Activated CD4-positive, alpha-beta memory T cell treated with anti-CD3 and anti-CD28 coated beads for 36 hours (primary cell): ENCODE data around the gene USP43. TPM values are rescaled to one million over a fixed set of nuclear protein-coding genes. Genes with fewer than 3 reads are reported as not detected.

Experiments used
- CTCF ChIA-PET: fragments of 350-600 bp; sonication (Branson Sonifier 250); formaldehyde crosslinking; loops from one replicate; lab custom pipeline; 2021; ENCODE audit warnings: antibody characterized with exemption, inconsistent platforms; lab: Charles Lee
- POLR2A ChIA-PET: fragments of 350-600 bp; sonication (Branson Sonifier 250); formaldehyde crosslinking; loops from one replicate; lab custom pipeline; 2021; ENCODE audit warnings: antibody characterized with exemption; lab: Charles Lee
- DNase-seq: peaks from one replicate; pipeline ENCODE4 v3.0.0-alpha.2; 2020
- H3K27ac Mint-ChIP-seq: one replicate; pipeline ENCODE4 v1.8.0; 2021; ENCODE audit warnings: mixed read lengths
- H3K27me3 Mint-ChIP-seq: one replicate; pipeline ENCODE4 v1.8.0; 2021; ENCODE audit warnings: mixed read lengths
- H3K36me3 Mint-ChIP-seq: one replicate; pipeline ENCODE4 v1.8.0; 2021; ENCODE audit warnings: mixed read lengths
- H3K4me1 Mint-ChIP-seq: one replicate; pipeline ENCODE4 v1.8.0; 2021; ENCODE audit warnings: low read depth, mixed read lengths
- H3K4me3 Mint-ChIP-seq: one replicate; pipeline ENCODE4 v1.8.0; 2021; ENCODE audit warnings: mild to moderate bottlenecking, mixed read lengths
- H3K9me3 Mint-ChIP-seq: one replicate; pipeline ENCODE4 v1.8.0; 2021; ENCODE audit warnings: mixed read lengths
- intact Hi-C: fragments of 100-400 bp; cut with micrococcal nuclease; formaldehyde crosslinking; loops from one replicate; pipeline ENCODE4 v1.15.1; 2023
- total RNA-seq, 2 experiments: library from RNA; stranded (reverse); gene quantifications; one replicate each; pipeline ENCODE4 v1.2.3, GENCODE V29; 2021

USP43 gene
- total RNA-seq, 2 experiments from 2014 or later = 0.34 to 0.50 TPM

DNA sequence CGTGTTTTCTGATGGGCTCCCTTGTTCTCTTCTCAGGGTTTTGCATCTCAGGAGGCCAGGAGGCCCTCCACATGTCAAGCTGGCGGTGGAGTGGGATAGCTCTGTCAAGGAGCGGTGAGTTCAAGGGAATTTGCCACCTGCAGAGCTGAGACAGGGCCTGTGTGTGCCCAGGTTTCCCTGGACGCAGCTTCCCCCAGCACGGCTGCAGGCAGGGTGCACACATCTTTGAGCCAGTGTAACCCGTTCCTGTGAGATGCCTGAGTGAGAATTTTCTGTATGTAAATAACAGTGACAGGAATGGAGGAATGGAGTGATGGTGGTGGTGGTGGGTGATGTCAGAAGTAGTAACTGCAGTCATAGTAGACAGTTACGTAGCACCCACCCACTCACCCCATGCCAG lies 54.8 kb downstream of the USP43 start:
- Mint-ChIP-seq H3K4me1 (no peaks in the 10 kb centered on the region), H3K36me3 (no peaks in the 10 kb centered on the region), H3K27ac (no peak overlapping the region), H3K4me3 (no peak overlapping the region), H3K27me3 (peaks cover 5% of the 10 kb centered on the region), H3K9me3 (no peaks in the 10 kb centered on the region)
- POLR2A ChIA-PET = no interaction called here
- CTCF ChIA-PET = no interaction called here
- no peak for DNase-seq
- intact Hi-C loops = no loop called here

DNA sequence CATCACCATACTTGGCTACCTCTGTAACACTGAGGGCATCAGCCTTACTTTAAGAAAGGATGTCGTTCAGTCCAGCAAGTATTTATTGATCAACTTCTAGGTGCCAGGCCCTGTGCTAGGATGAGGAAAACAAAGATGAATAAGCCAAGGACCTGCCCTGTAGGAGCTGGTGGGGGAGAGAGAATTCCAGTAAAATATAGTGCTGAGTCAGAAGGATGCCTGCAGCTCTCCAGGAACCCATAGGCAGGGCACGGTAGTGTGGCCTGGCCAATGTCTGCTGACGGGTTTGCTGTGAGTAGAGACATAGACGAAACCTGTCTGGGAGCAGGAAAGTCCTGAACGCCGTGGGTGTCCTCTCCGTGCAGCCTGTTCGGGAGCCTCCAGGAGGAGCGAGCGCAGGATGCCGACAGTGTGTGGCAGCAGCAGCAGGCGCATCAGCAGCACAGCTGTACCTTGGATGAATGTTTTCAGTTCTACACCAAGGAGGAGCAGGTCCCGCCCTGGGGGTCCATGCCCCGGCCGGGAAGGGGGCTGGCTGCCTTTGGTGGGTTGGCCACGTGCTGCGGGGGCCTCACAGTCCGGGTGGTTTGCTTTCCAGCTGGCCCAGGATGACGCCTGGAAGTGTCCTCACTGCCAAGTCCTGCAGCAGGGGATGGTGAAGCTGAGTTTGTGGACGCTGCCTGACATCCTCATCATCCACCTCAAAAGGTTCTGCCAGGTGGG lies 55.6 kb downstream of the USP43 start:
- H3K27ac Mint-ChIP-seq = no peak overlapping the region
- intact Hi-C loops = no loop called here
- H3K36me3 Mint-ChIP-seq = no peaks in the 10 kb centered on the region
- no peak overlapping the region for H3K4me3 Mint-ChIP-seq
- no peaks in the 10 kb centered on the region for H3K9me3 Mint-ChIP-seq
- POLR2A ChIA-PET = no interaction called here
- CTCF ChIA-PET = no interaction called here
- peaks cover 2% of the 10 kb centered on the region for H3K27me3 Mint-ChIP-seq
- H3K4me1 Mint-ChIP-seq = no peaks in the 10 kb centered on the region
- no peak for DNase-seq

DNA sequence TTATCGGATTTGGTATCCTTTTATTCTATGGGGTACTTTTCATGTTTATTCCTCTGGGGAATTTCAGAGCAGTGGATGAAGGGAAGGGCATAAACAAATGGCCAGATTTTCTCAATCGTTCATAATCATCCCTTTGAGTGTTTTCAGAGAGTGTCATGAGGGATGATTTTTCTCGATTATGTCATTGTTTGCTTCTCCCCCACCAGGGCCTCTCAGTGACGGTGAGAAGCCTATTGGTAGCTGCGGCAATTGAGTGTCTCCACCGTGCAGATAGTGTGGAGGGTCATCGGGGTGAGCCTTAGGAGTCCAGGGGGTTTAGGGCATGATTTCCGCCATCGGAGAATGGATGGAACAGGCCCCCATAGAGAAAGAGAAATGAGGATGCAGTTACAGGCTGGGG lies 57.2 kb downstream of the USP43 start:
- POLR2A ChIA-PET = no interaction called here
- Mint-ChIP-seq H3K27me3 (peaks cover 1% of the 10 kb centered on the region), H3K9me3 (no peaks in the 10 kb centered on the region), H3K4me1 (no peaks in the 10 kb centered on the region), H3K36me3 (no peaks in the 10 kb centered on the region), H3K4me3 (no peak overlapping the region), H3K27ac (no peak overlapping the region)
- intact Hi-C loops = no loop called here
- no peak for DNase-seq
- CTCF ChIA-PET = interaction anchor here (0.7 kb wide), 1 partner anchor 125 kb away, joined by 3 read pairs; no protein-coding TSS in a partner anchor

DNA sequence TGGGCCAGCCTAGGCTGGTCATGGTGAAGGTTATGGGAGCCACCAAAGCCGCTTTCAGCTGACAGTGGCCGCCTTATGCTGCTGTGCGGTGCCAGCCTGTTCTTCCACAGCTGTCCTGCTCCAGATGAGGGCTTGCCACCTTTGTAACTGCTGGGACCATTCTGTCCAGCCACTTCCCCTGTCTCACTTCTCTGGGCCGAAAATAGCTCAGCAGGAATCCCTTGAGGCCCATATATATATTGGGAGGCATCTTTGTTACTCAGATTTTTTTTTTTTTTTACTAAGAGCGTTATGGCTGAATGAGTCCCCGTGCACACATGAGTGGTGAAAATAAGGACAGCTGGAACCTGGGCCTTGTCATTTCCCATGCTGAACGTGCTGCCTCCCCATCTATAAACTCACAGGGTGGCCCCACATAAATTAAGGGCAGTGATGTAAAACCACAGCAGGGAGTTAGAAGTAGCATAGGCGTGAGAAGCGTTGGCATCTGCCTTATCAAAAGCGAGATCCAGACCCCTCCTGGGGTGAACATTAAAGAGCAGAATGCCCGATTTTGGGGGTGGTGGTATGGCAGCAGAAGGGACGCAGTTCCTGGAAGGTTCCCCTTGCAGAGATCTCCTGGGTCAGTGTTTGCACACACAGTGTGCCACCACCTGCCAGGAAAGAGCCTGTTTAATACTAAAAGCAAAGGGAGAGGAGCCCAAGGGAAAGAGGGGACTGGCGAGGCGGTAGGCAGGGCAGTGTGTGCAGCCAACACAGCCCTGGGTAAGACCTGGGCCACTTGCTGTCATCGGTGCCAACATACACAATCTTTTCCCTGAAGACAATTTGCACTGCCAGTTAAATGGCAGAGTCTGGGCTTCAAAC lies 57.8 kb downstream of the USP43 start:
- Mint-ChIP-seq H3K27me3 (no peaks in the 10 kb centered on the region), H3K4me1 (no peaks in the 10 kb centered on the region), H3K36me3 (no peaks in the 10 kb centered on the region), H3K27ac (no peak overlapping the region), H3K4me3 (no peak overlapping the region), H3K9me3 (no peaks in the 10 kb centered on the region)
- intact Hi-C loops = no loop called here
- no peak for DNase-seq
- CTCF ChIA-PET = interaction anchor here (0.7 kb wide), 1 partner anchor 126 kb away, joined by 3 read pairs; no protein-coding TSS in a partner anchor
- POLR2A ChIA-PET = no interaction called here

DNA sequence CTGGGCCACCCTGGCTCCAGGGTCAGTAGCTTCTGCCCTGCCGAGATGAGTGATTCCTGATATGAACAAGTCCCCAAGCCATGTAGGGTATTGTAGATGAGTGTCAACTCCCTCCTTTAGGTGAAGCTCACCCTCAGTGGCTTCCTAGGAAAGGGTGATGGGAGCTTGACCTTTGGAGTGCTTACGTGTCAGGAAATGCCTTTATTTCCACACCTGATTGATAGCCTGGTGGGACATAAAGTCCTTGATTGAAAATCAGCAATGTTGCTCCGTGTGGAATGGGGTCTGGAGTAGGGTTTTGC lies 58.4 kb downstream of the USP43 start:
- no peak for DNase-seq
- CTCF ChIA-PET = no interaction called here
- Mint-ChIP-seq H3K36me3 (no peaks in the 10 kb centered on the region), H3K27me3 (no peaks in the 10 kb centered on the region), H3K4me3 (no peak overlapping the region), H3K4me1 (no peaks in the 10 kb centered on the region), H3K9me3 (no peaks in the 10 kb centered on the region), H3K27ac (no peak overlapping the region)
- POLR2A ChIA-PET = no interaction called here
- intact Hi-C loops = no loop called here

DNA sequence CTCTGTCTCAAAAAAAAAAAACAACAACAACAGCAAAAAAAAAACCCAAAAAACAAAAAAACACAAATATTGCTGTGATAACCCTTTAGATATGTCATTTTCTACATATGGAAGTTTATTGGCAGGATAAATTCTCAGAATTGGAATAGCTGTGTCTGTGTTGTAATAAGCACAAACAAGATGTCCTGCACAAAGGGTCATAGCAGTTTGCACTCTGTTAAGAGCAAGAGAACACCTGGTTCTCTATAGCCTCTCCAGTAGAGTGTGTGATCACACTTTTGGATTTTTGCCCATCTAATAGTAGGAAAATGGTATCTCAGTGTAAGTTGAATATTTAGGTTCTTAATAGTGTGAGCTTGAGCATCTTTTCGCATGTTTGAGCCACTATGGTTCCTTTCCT lies 60.4 kb downstream of the USP43 start:
- Mint-ChIP-seq H3K4me3 (no peak overlapping the region), H3K27me3 (no peaks in the 10 kb centered on the region), H3K4me1 (no peaks in the 10 kb centered on the region), H3K9me3 (no peaks in the 10 kb centered on the region), H3K27ac (no peak overlapping the region), H3K36me3 (no peaks in the 10 kb centered on the region)
- intact Hi-C loops = no loop called here
- no peak for DNase-seq
- ChIA-PET CTCF (no interaction called here), POLR2A (no interaction called here)

DNA sequence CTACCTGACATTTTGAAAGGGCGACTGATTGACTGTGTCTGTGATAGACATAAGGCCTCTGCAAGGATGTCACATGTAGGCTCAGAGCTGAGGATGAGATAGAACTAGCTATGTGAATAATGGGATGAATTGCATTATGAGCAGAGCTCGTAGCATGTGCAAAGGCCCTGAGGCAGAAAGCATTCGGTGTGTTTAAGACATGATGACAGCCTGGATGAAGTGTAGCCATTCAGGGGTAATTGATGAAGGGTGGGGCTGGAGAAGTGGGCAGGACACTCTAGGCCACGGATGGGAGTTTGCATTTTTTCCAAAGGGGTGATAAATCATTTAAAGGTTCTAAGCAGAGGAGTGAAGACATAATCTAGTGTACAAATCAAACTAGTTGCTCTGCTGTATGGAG lies 62.6 kb downstream of the USP43 start:
- H3K27me3 Mint-ChIP-seq = peaks cover 5% of the 10 kb centered on the region
- H3K9me3 Mint-ChIP-seq = no peaks in the 10 kb centered on the region
- no peak overlapping the region for H3K27ac Mint-ChIP-seq
- DNase-seq = no peak
- H3K36me3 Mint-ChIP-seq = no peaks in the 10 kb centered on the region
- no peaks in the 10 kb centered on the region for H3K4me1 Mint-ChIP-seq
- CTCF ChIA-PET = no interaction called here
- POLR2A ChIA-PET = no interaction called here
- intact Hi-C loops = no loop called here
- no peak overlapping the region for H3K4me3 Mint-ChIP-seq

DNA sequence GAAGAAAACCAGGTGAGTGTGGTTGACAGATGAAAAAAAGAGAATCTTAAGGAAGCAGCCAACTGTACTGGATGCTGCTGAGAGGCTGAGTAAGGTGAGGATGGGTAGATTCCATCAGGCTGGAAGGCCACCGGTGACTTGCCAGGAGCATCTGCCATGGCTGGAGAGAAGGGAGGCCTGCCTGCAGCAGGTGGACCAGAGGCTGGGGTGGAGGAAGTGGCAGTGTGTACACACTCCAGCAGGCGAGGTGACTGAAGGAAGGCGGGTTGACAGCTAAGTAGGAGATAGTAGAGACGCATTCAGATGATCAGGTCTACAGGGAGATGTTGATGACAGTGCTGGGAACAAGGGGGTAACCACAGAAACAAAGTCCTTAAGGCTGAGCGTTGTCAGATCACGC lies 69.5 kb downstream of the USP43 start:
- DNase-seq = no peak
- Mint-ChIP-seq H3K27me3 (peaks cover 5% of the 10 kb centered on the region), H3K4me1 (no peaks in the 10 kb centered on the region), H3K4me3 (no peak overlapping the region), H3K36me3 (no peaks in the 10 kb centered on the region), H3K9me3 (no peaks in the 10 kb centered on the region), H3K27ac (no peak overlapping the region)
- CTCF ChIA-PET = no interaction called here
- POLR2A ChIA-PET = no interaction called here
- intact Hi-C loops = no loop called here

DNA sequence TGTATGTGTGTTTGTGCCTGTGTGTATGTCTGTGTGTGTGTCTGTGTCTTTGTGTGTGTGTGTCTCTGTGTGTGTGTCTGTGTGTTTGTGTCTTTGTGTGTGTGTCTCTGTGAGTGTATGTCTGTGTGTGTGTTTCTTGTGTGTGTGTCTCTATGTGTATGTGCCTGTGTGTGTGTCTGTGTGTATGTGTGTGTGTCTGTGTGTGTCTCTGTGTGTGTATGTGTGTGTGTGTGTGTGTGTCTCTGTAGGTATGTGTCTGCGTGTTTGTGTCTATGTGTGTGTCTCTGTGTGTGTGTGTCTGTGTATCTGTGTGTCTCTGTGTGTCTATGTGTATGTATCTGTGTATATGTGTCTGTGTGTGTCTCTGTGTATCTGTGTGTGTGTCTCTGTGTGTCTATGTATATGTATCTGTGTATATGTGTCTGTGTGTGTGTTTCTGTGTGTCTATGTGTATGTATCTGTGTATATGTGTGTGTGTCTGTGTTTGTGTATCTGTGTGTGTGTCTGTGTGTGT lies 70.2 kb downstream of the USP43 start:
- peaks cover 5% of the 10 kb centered on the region for H3K27me3 Mint-ChIP-seq
- intact Hi-C loops = no loop called here
- CTCF ChIA-PET = no interaction called here
- H3K27ac Mint-ChIP-seq = no peak overlapping the region
- H3K9me3 Mint-ChIP-seq = no peaks in the 10 kb centered on the region
- H3K36me3 Mint-ChIP-seq = no peaks in the 10 kb centered on the region
- DNase-seq = no peak
- POLR2A ChIA-PET = no interaction called here
- no peaks in the 10 kb centered on the region for H3K4me1 Mint-ChIP-seq
- no peak overlapping the region for H3K4me3 Mint-ChIP-seq

DNA sequence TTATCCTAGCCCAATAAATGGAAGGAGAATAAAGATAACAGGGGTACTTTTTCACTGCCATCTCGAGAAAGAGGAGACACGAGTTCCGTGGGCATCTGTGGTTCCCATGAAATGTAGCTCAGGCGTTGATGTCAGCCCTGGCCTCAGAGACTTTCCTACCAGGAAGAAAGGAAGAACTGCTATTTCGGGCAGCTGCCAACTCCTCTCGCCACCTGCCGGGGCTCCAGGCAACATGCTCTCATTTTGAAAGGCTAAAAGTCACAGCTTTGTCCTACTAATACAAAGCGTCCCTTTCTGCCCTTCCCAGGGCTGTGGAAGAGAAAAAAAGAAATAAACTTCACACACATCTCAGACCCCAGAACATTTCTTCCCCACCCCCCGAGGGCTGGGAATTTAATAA lies 80.3 kb downstream of the USP43 start:
- peaks cover 7% of the 10 kb centered on the region for H3K27me3 Mint-ChIP-seq
- no peak overlapping the region for H3K27ac Mint-ChIP-seq
- intact Hi-C loops = no loop called here
- H3K9me3 Mint-ChIP-seq = no peaks in the 10 kb centered on the region
- H3K4me1 Mint-ChIP-seq = no peaks in the 10 kb centered on the region
- POLR2A ChIA-PET = no interaction called here
- no peak overlapping the region for H3K4me3 Mint-ChIP-seq
- no peak for DNase-seq
- CTCF ChIA-PET = interaction anchor here (0.6 to 1.4 kb wide), 3 partner anchors 32 to 76 kb away, joined by 3 to 9 read pairs (median 3); no protein-coding TSS in a partner anchor
- no peaks in the 10 kb centered on the region for H3K36me3 Mint-ChIP-seq

DNA sequence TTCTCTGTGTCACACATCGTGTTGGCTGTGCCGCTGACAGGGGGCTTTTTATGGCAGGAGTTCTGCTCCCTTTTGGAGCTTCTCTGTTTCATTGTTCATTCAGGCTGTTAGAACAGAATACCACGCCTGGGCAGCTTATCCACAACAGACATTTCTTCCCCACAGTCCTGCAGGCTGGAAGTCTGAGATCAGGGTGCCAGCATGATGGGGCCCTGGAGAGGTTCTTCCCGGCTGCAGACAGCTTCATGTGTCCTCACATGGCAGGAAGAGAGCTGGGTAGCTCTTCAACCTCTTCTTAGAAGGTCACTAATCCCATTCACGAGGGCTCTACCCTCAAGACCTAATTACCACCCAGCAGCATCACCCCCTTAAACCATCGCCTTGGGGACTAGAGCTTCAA lies 81.0 kb downstream of the USP43 start:
- Mint-ChIP-seq H3K9me3 (no peaks in the 10 kb centered on the region), H3K27me3 (peaks cover 7% of the 10 kb centered on the region), H3K36me3 (no peaks in the 10 kb centered on the region), H3K27ac (no peak overlapping the region), H3K4me3 (no peak overlapping the region), H3K4me1 (no peaks in the 10 kb centered on the region)
- POLR2A ChIA-PET = no interaction called here
- no peak for DNase-seq
- CTCF ChIA-PET = interaction anchor here (0.6 to 1.4 kb wide), 4 partner anchors 8 to 77 kb away, joined by 3 to 9 read pairs (median 3); no protein-coding TSS in a partner anchor
- intact Hi-C loops = no loop called here

DNA sequence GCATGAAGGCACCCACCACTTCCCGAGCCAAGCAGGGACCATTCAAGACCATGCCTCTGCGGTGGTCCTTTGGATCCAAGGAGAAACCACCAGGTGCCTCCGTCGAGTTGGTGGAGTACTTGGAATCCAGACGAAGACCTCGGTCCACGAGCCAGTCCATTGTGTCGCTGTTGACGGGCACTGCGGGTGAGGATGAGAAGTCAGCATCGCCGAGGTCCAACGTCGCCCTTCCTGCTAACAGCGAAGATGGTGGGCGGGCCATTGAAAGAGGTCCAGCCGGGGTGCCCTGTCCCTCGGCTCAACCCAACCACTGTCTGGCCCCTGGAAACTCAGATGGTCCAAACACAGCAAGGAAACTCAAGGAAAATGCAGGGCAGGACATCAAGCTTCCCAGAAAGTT lies 82.7 kb downstream of the USP43 start:
- Mint-ChIP-seq H3K27me3 (peaks cover 7% of the 10 kb centered on the region), H3K4me3 (no peak overlapping the region), H3K9me3 (no peaks in the 10 kb centered on the region), H3K4me1 (no peaks in the 10 kb centered on the region), H3K27ac (no peak overlapping the region), H3K36me3 (no peaks in the 10 kb centered on the region)
- ChIA-PET CTCF (interaction anchor here (0.7 to 1.9 kb wide), 6 partner anchors 9 to 150 kb away, joined by 3 to 17 read pairs (median 6); no protein-coding TSS in a partner anchor), POLR2A (no interaction called here)
- DNase-seq = no peak
- intact Hi-C loops = no loop called here
